HG02588 (cell line): ENCODE measurements around the gene MYCBP.
"Not testable (repeated sequence)": the region's sequence is repeated elsewhere in the genome, so short reads cannot be mapped to it uniquely, and the experiment has no call there.

Experiments used
- ATAC-seq: cut with Tn5 transposase; IDR thresholded peaks from one replicate; pipeline ENCODE4 v1.9.1; 2021; ENCODE audit warnings: mild to moderate bottlenecking, moderate library complexity; ENCODE audit not compliant: unreplicated experiment

Gene MYCBP

GRCh38 chr1:38870996-38871395 lies 2.2 kb downstream of the MYCBP start:
- ATAC-seq = no peak

GRCh38 chr1:38867208-38867607 lies 5.9 kb downstream of the MYCBP start:
- ATAC-seq = no peak

- no peak for ATAC-seq
Observed at GRCh38 chr1:38865112-38865715, 7.9 kb downstream of the MYCBP start.

- ATAC-seq = no peak
Observed at GRCh38 chr1:38860454-38860795, 12.7 kb downstream of the MYCBP start.

GRCh38 chr1:38859561-38860453 lies 13.3 kb downstream of the MYCBP start, which contains the start of gene RRAGC:
Gene RRAGC, minus strand, starts transcription at chr1:38859772. Its CDS starts 126 bp downstream, at chr1:38859646.
- peak; percentile 86 for ATAC-seq

GRCh38 chr1:38858833-38859560 lies 14.2 kb downstream of the MYCBP start:
- peak; percentile 35 for ATAC-seq

GRCh38 chr1:38852780-38853179 lies 20.4 kb downstream of the MYCBP start:
- no peak for ATAC-seq

GRCh38 chr1:38848071-38848470 lies 25.1 kb downstream of the MYCBP start:
- no peak for ATAC-seq

GRCh38 chr1:38846210-38846609 lies 26.9 kb downstream of the MYCBP start:
- ATAC-seq = no peak

GRCh38 chr1:38845088-38845487 lies 28.1 kb downstream of the MYCBP start:
- not testable (repeated sequence) for ATAC-seq

- ATAC-seq = no peak
Observed at GRCh38 chr1:38840281-38840680, 32.9 kb downstream of the MYCBP start.

GRCh38 chr1:38839363-38839762 lies 33.8 kb downstream of the MYCBP start:
- no peak for ATAC-seq

- not testable (repeated sequence) for ATAC-seq
Observed at GRCh38 chr1:38836316-38836715, 36.8 kb downstream of the MYCBP start.

GRCh38 chr1:38834937-38835827 lies 38.0 kb downstream of the MYCBP start:
- no peak for ATAC-seq

- ATAC-seq = no peak
Observed at GRCh38 chr1:38834221-38834782, 38.8 kb downstream of the MYCBP start.

- no peak for ATAC-seq
Observed at GRCh38 chr1:38833146-38833545, 40.0 kb downstream of the MYCBP start.

GRCh38 chr1:38832370-38832734 lies 40.8 kb downstream of the MYCBP start:
- ATAC-seq = no peak

GRCh38 chr1:38831731-38832369 lies 41.3 kb downstream of the MYCBP start:
- no peak for ATAC-seq

- no peak for ATAC-seq
Observed at GRCh38 chr1:38829368-38829767, 43.8 kb downstream of the MYCBP start.

GRCh38 chr1:38827318-38827717 lies 45.8 kb downstream of the MYCBP start:
- no peak for ATAC-seq
